HepG2 (cell line): ENCODE results near the gene RNASE11. TPM values are rescaled to one million over a fixed set of nuclear protein-coding genes. Genes with fewer than 3 reads are reported as not detected.

Source experiments
- ATAD3A ChIP-seq: sonication (generic); formaldehyde crosslinking; IDR thresholded peaks from 2 replicates; pipeline ENCODE4 v1.4.0; 2020; ENCODE audit warnings: missing genetic modification reagents
- EHMT2 ChIP-seq: fragments of 200-600 bp; sonication (generic); IDR thresholded peaks from 2 replicates; pipeline ENCODE4 v1.7.0; 2017; ENCODE audit warnings: antibody characterized with exemption, low read depth, low read length, borderline replicate concordance
- HOXA5 ChIP-seq: sonication (generic); formaldehyde crosslinking; IDR thresholded peaks from 2 replicates; pipeline ENCODE4 v1.4.0; 2020; ENCODE audit warnings: missing genetic modification reagents
- HOXA9 ChIP-seq: sonication (generic); formaldehyde crosslinking; IDR thresholded peaks from 2 replicates; pipeline ENCODE4 v1.8.1; 2022; ENCODE audit warnings: missing genetic modification reagents, mild to moderate bottlenecking, moderate library complexity, borderline replicate concordance
- JARID2 ChIP-seq: sonication (generic); formaldehyde crosslinking; IDR thresholded peaks from 2 replicates; pipeline ENCODE4 v1.8.1; 2023; ENCODE audit warnings: missing genetic modification reagents, inconsistent platforms; ENCODE audit not compliant: insufficient replicate concordance
- MAF1 ChIP-seq: sonication (generic); formaldehyde crosslinking; IDR thresholded peaks from 2 replicates; pipeline ENCODE4 v1.5.0; 2020; ENCODE audit warnings: missing genetic modification reagents, borderline replicate concordance
- MAZ ChIP-seq, 2 experiments: sonication (generic) in 1 of 2; formaldehyde crosslinking in 1 of 2; IDR thresholded peaks; 2 replicates each; pipeline versions ENCODE4 v1.5.0 to v1.6.1; 2012 to 2020; ENCODE audit warnings: low read depth in 2 of 2, mild to moderate bottlenecking in 2 of 2, borderline replicate concordance in 1 of 2, improper control_type of control experiment in 1 of 2, low read length in 1 of 2, missing genetic modification reagents in 1 of 2, moderate library complexity in 1 of 2
- RXRA ChIP-seq: sonication (generic); formaldehyde crosslinking; IDR thresholded peaks from 2 replicates; pipeline ENCODE4 v1.5.1; 2020; ENCODE audit warnings: missing genetic modification reagents
- SAFB2 ChIP-seq: sonication (generic); formaldehyde crosslinking; IDR thresholded peaks from 2 replicates; pipeline ENCODE4 v1.5.1; 2020; ENCODE audit warnings: missing genetic modification reagents, low read depth, mild to moderate bottlenecking, borderline replicate concordance
- SMARCC2 ChIP-seq: fragments of 450-650 bp; IDR thresholded peaks from 2 replicates; pipeline ENCODE4 v1.6.1; 2017; ENCODE audit warnings: antibody characterized with exemption, mild to moderate bottlenecking
- SNAPC2 ChIP-seq: sonication (generic); formaldehyde crosslinking; IDR thresholded peaks from 2 replicates; pipeline ENCODE4 v1.8.1; 2022; ENCODE audit warnings: mild to moderate bottlenecking, missing genetic modification reagents
- ZHX1 ChIP-seq: sonication (generic); formaldehyde crosslinking; IDR thresholded peaks from 2 replicates; pipeline ENCODE4 v1.8.1; 2022; ENCODE audit warnings: low read depth, mild to moderate bottlenecking, missing genetic modification reagents
- ZMYM2 ChIP-seq: sonication (generic); formaldehyde crosslinking; IDR thresholded peaks from 2 replicates; pipeline ENCODE4 v1.8.0; 2022; ENCODE audit warnings: mild to moderate bottlenecking, missing genetic modification reagents
- ZNF143 ChIP-seq: sonication (generic); formaldehyde crosslinking; IDR thresholded peaks from 2 replicates; pipeline ENCODE4 v1.4.0; 2020; ENCODE audit warnings: missing genetic modification reagents
- ZNF333 ChIP-seq: sonication (generic); formaldehyde crosslinking; IDR thresholded peaks from 2 replicates; pipeline ENCODE4 v1.4.0; 2020; ENCODE audit warnings: mild to moderate bottlenecking, missing genetic modification reagents, borderline replicate concordance
- ZNF343 ChIP-seq: sonication (generic); formaldehyde crosslinking; IDR thresholded peaks from 2 replicates; pipeline ENCODE4 v1.4.0; 2020; ENCODE audit warnings: mild to moderate bottlenecking, missing genetic modification reagents
- ZNF430 ChIP-seq: sonication (generic); formaldehyde crosslinking; IDR thresholded peaks from 2 replicates; pipeline ENCODE4 v1.9.0; 2021; ENCODE audit warnings: mild to moderate bottlenecking, missing genetic modification reagents
- ZNF546 ChIP-seq: sonication (generic); formaldehyde crosslinking; conservative IDR thresholded peaks from 2 replicates; pipeline ENCODE4 v1.8.1; 2023; ENCODE audit warnings: mild to moderate bottlenecking, missing genetic modification reagents
- ZNF549 ChIP-seq: sonication (generic); formaldehyde crosslinking; IDR thresholded peaks from 2 replicates; pipeline ENCODE4 v1.5.0; 2020; ENCODE audit warnings: missing genetic modification reagents
- ZNF674 ChIP-seq: sonication (generic); formaldehyde crosslinking; IDR thresholded peaks from 2 replicates; pipeline ENCODE4 v1.5.0; 2020; ENCODE audit warnings: low read depth, mild to moderate bottlenecking, missing genetic modification reagents
- polyA plus RNA-seq, 8 experiments: library from polyadenylated mRNA; depleted of rRNA in 3 of 8; stranded (reverse) in 7 of 8; unstranded in 1 of 8; fragments of >200 nt; fragmentation: Illumina TruSeq in 4 of 8; extraction: Trizol in 4 of 8; gene quantifications; 2 replicates each; pipeline versions ENCODE4 v1.2.1 to v1.2.3, GENCODE V29; 2011 to 2016; ENCODE audit warnings: low read depth in 4 of 8, missing spikeins in 1 of 8, mixed read lengths in 1 of 8; ENCODE audit not compliant: insufficient read depth in 1 of 8
- total RNA-seq, 5 experiments: library from RNA; depleted of rRNA; stranded (reverse); fragments of >200 nt; fragmentation: Illumina TruSeq; extraction: Trizol; gene quantifications; 2 replicates each; pipeline ENCODE4 v1.2.3, GENCODE V29; 2016; ENCODE audit warnings: low read depth in 1 of 5
- TF ChIP-seq, protein P1 (sequence below): sonication (generic); formaldehyde crosslinking; IDR thresholded peaks from 2 replicates; pipeline ENCODE4 v1.8.0; 2022; ENCODE audit warnings: mild to moderate bottlenecking, missing genetic modification reagents, borderline replicate concordance
- TF ChIP-seq, protein P2 (sequence below): sonication (generic); formaldehyde crosslinking; IDR thresholded peaks from 2 replicates; pipeline ENCODE4 v1.8.0; 2022; ENCODE audit warnings: missing genetic modification reagents, mild to moderate bottlenecking, borderline replicate concordance

RNASE11 gene
- total and polyA plus RNA-seq, 2 of the 13 experiments (the other 11 are each of a cell fraction or from before 2014, with no cell fraction given), result not detected

DNA sequence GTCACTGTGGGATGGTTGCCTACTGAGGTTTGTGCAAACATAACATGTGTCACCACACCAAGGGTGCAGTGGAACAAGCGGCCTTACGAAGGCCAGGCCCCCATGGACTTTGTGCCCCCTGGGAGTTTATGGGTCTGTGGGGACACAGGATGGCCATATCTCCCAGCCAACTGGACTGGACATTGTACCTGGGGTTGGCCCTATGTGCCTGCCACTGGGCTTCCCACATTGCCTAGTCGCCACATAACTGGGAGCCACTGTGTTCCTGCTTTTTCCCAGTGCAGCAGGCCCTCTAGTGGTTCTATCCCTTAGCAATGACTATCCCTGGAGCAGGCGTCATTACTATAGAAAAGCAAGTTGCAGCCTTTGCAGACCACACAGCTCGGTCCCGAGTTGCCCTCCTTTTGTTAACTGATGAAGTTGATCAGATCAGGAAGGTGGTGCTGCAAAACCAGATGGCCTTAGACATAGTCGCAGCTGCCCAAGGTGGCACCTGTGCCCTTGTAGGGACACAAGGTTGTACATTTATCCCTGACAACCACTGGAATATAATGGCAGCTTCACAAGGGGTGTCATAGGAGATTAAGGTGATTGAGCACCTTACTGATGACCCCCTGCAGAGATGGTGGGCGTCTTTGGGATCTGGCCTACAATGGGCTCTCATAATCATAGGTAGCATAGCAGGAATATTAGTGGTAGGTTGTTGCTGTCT lies 18.5 kb upstream of the RNASE11 start (continued):
- TF ChIP-seq, protein P1, sequence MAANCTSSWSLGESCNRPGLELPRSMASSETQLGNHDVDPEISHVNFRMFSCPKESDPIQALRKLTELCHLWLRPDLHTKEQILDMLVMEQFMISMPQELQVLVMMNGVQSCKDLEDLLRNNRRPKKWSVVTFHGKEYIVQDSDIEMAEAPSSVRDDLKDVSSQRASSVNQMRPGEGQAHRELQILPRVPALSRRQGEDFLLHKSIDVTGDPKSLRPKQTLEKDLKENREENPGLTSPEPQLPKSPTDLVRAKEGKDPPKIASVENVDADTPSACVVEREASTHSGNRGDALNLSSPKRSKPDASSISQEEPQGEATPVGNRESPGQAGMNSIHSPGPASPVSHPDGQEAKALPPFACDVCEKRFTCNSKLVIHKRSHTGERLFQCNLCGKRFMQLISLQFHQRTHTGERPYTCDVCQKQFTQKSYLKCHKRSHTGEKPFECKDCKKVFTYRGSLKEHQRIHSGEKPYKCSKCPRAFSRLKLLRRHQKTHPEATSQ, result no peak
- peak; percentile 93 for TF ChIP-seq EHMT2
- TF ChIP-seq ZNF674 (CRISPR knock-in tag), result no peak
- TF ChIP-seq, protein P2, sequence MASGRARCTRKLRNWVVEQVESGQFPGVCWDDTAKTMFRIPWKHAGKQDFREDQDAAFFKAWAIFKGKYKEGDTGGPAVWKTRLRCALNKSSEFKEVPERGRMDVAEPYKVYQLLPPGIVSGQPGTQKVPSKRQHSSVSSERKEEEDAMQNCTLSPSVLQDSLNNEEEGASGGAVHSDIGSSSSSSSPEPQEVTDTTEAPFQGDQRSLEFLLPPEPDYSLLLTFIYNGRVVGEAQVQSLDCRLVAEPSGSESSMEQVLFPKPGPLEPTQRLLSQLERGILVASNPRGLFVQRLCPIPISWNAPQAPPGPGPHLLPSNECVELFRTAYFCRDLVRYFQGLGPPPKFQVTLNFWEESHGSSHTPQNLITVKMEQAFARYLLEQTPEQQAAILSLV (CRISPR knock-in tag), result 0 out of 2 replicates have a peak, but pooled peaks have one; percentile 30
- no peak for TF ChIP-seq ZNF343 (CRISPR knock-in tag)
- peak; percentile 81 for TF ChIP-seq HOXA5 (CRISPR knock-in tag)
- TF ChIP-seq ZNF430 (CRISPR knock-in tag), result no peak
- TF ChIP-seq RXRA (CRISPR knock-in tag), result peak; percentile 13; the same call in 1 of the 2 replicates
- TF ChIP-seq ZMYM2 (CRISPR knock-in tag), result peak; percentile 93; the same call in 1 of the 2 replicates
- no peak for TF ChIP-seq ZNF333 (CRISPR knock-in tag)
- TF ChIP-seq SNAPC2, result 0 out of 2 replicates have a peak, but pooled peaks have one; percentile 38
- no peak for TF ChIP-seq ZNF549
- peak; percentile 60; the same call in 1 of the 2 replicates for TF ChIP-seq ZHX1
- no peak for TF ChIP-seq HOXA9 (CRISPR knock-in tag)
- TF ChIP-seq SMARCC2, result no peak
- TF ChIP-seq MAZ (IDR thresholded peaks at IDR 0.05; ENCODE audit: borderline replicate concordance, low read depth, low read length), result no peak
- TF ChIP-seq MAZ (CRISPR knock-in tag; IDR thresholded peaks at IDR 0.05; ENCODE audit: low read depth), result peak; percentile 46; the same call in 1 of the 2 replicates
- TF ChIP-seq MAF1, result no peak
- no peak for TF ChIP-seq ATAD3A (CRISPR knock-in tag)
- no peak for TF ChIP-seq SAFB2
- TF ChIP-seq ZNF143, result no peak
- no peak for TF ChIP-seq JARID2
- TF ChIP-seq ZNF546 (CRISPR knock-in tag), result no peak
